ENCODE data around the gene OTUD7B.
"Not testable (repeated sequence)": the region's sequence is repeated elsewhere in the genome, so short reads cannot be mapped to it uniquely, and the experiment has no call there.

OTUD7B gene

GRCh38 chr1:150010393-150011115, at the start of gene OTUD7B:
TSS of gene OTUD7B (minus strand) at chr1:150010726. CDS start at chr1:149977510, 33,216 bp downstream.
- peak; percentile 56 for DNase-seq

DNA sequence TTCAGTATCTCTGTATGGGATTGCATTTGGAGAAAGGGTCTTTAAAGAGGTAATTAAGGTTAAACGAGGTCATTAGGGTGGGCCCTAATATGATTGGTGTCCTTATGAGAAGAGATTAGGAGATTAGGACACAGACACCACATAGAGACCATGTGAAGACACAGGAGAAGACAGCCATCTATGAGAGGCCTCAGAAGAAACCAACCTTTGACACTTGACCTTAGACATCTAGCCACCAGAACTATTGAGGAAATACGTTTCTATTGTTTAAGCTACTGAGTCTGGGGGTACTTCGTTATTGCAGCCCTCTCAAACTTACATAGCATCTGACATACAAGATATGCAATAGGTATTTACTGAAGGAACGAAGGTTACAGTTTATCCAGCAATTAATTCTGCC, 49.7 kb upstream of the OTUD7B start:
- no peak for DNase-seq

GRCh38 chr1:150056407-150056806, 45.9 kb upstream of the OTUD7B start:
- no peak for DNase-seq

GRCh38 chr1:150055507-150055906, 45.0 kb upstream of the OTUD7B start:
- DNase-seq, result not testable (repeated sequence)

DNA sequence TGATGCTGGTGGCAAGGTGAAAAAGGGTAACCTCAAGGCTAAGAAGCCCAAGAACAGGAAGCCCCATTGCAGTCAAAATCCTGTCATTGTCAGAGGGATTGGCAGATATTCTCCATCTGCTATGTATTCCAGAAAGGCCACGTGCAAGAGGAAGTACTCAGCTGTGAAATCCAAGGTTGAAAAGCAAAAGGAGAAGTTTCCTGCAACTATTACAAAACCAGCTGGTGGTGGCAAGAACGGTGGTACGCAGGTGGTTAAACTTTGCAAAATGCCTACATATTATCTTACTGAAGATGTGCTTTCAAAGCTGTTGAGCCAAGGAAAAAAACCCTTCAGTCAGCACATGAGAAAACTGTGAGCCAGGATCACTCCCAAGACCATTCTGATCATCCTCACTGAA, 43.4 kb upstream of the OTUD7B start:
- DNase-seq, result no peak

DNA sequence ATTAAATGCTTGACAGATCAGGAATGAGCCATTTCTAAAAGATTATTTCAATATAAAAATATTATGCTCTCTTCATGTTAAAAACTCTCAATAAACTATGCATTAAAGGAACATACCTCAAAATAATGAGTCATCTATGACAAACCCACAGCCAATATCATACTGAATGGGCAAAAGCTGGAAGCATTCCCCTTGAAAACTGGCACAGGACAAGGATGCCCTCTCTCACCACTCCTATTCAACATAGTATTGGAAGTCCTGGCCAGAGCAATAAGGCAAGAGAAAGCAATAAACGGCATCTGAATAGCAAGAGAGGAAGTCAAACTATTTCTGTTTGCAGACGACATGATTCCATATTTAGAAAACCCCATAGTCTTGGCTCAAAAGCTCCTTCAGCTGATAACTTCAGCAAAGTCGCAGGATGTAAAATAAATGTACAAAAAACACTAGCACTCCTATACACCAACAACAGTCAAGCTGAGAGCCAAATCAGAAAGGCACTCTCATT, 41.4 kb upstream of the OTUD7B start:
- DNase-seq, result not testable (repeated sequence)

DNA sequence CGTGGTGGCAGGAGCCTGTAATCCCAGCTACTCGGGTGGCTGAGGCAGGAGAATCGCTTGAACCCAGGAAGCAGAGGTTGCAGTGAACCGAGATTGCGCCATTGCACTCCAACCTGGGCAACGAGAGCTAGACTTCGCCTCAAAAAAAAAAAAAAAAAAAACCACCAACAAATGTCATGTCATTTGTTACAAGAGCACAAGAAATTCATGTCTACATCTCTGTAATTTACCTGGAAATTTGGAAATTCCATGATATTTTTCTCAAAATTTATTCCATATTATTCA, 40.5 kb upstream of the OTUD7B start:
- DNase-seq, result no peak

DNA sequence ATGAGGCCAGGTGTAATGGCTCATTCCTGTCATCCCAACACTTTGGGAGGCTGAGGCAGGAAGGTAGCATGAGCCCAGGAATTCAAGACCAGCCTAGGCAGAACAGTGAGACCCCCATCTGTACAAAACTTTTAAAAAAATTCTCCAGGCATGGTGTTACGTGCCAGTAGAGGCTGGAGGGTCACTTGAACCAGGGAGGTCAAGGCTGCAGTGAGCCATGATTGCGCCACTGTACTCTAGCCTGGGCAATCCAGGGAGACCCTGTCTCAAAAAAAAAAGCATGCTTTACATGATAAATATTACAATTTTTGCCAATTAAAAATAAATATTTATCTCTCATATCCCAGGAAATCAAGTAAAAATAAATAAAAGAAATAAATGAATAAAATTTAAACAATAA, 39.4 kb upstream of the OTUD7B start:
- no peak for DNase-seq

DNA sequence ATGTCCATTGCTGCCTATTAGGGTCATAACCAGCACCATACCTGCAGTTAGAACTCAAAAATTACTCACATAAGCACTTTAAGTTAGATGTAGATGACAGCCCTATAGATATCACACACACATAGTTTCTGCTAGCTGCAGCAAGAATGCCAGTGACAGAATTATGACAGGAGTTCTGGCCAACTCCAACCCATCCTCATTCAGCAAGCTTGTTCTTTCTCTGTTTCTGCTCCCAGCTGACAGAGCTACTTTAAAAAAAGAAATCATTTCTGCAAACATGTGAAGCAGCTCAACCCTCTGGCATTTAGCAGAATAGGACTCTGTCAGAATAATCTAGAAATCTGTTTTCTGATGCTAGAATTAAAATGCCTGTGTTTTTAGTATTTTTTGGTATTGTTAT, 23.8 kb upstream of the OTUD7B start:
- DNase-seq, result no peak

- DNase-seq, result no peak
Measured at GRCh38 chr1:150028322-150028721, 17.8 kb upstream of the OTUD7B start.

GRCh38 chr1:150024156-150024555, 13.6 kb upstream of the OTUD7B start:
- DNase-seq, result no peak

GRCh38 chr1:150022357-150022756, 11.8 kb upstream of the OTUD7B start:
- DNase-seq, result no peak

- DNase-seq, result no peak
Measured at GRCh38 chr1:150021191-150021694, 10.7 kb upstream of the OTUD7B start.

- DNase-seq, result no peak
Measured at GRCh38 chr1:150020711-150021110, 10.2 kb upstream of the OTUD7B start.

GRCh38 chr1:150018165-150018564, 7.6 kb upstream of the OTUD7B start:
- no peak for DNase-seq

GRCh38 chr1:150017206-150017750, 6.8 kb upstream of the OTUD7B start:
- no peak for DNase-seq

- no peak for DNase-seq
Measured at GRCh38 chr1:150015651-150016131, 5.2 kb upstream of the OTUD7B start.

DNA sequence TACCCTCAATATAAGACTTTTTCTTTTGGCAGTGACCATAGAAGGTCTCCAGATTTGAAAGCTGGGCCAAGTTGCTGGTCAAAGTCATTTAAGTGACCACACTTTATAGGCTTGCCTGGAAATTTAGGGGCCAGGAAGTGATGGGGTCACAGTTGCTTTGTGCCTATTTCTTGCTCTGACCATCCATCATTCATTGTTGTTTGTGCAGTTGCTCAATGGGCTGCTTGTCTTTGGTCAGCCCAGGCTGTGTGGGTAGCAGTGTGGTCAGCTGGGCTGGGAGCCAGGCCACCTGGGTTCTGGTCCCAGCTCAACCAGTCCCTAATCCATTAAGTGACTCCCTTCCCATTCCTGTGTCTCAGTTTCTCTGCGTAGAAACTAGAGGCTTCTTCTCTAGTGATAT, 2.1 kb upstream of the OTUD7B start:
- DNase-seq, result no peak

GRCh38 chr1:150009604-150010392, 728 bp downstream of the OTUD7B start:
- peak; percentile 49 for DNase-seq

- DNase-seq, result no peak
Measured at GRCh38 chr1:150008699-150009098, 1.8 kb downstream of the OTUD7B start.

GRCh38 chr1:150006881-150007421, 3.6 kb downstream of the OTUD7B start:
- DNase-seq, result no peak

GRCh38 chr1:150005606-150006005, 4.9 kb downstream of the OTUD7B start:
- DNase-seq, result no peak

- DNase-seq, result no peak
Measured at GRCh38 chr1:150003801-150004200, 6.7 kb downstream of the OTUD7B start.
